Epithelial cell of proximal tubule (primary cell): ENCODE results near the gene CELSR1. TPM values are rescaled to one million over a fixed set of nuclear protein-coding genes. Genes with fewer than 3 reads are reported as not detected.

Experiments used
- DNase-seq: peaks from one replicate; pipeline ENCODE4 v3.0.0-alpha.2; 2011; ENCODE audit warnings: low read depth
- H3K4me3 ChIP-seq: 2 replicates; pipeline ENCODE4 v1.5.1; 2011; ENCODE audit warnings: low read depth, mild to moderate bottlenecking, low read length
- CTCF ChIP-seq: conservative IDR thresholded peaks from 2 replicates; pipeline ENCODE4 v1.5.1; 2012; ENCODE audit warnings: low read depth, mild to moderate bottlenecking, low read length
- total RNA-seq: library from RNA; depleted of rRNA; stranded (reverse); fragments of >200 nt; gene quantifications from 2 replicates; pipeline ENCODE4 v1.2.3, GENCODE V29; 2015

CELSR1 gene
- total RNA-seq, 1 donor from 2014 or later, result 85.0 TPM

- no peak for DNase-seq
- no peak for TF ChIP-seq CTCF
- H3K4me3 ChIP-seq, result no peak overlapping the region
These were observed 172.9 kb downstream of the CELSR1 start for GRCh38 chr22:46364341-46365165.

- no peak overlapping the region for H3K4me3 ChIP-seq
- no peak for TF ChIP-seq CTCF
- DNase-seq, result no peak
These were observed 173.7 kb downstream of the CELSR1 start for GRCh38 chr22:46363611-46364321.

- DNase-seq, result no peak
- no peak overlapping the region for H3K4me3 ChIP-seq
- no peak for TF ChIP-seq CTCF
These were observed 174.4 kb downstream of the CELSR1 start for GRCh38 chr22:46362934-46363515.

- H3K4me3 ChIP-seq, result no peak overlapping the region
- DNase-seq, result no peak
- no peak for TF ChIP-seq CTCF
These were observed 175.1 kb downstream of the CELSR1 start for GRCh38 chr22:46362203-46362933.

- DNase-seq, result no peak
- no peak overlapping the region for H3K4me3 ChIP-seq
- TF ChIP-seq CTCF, result no peak
These were observed 175.6 kb downstream of the CELSR1 start for GRCh38 chr22:46361826-46362202.

GRCh38 chr22:46360891-46361290 is 176.5 kb downstream of the CELSR1 start:
- no peak for TF ChIP-seq CTCF

More at GRCh38 chr22:46360891-46361290, 176.5 kb downstream of the CELSR1 start:
- DNase-seq, result no peak
- no peak overlapping the region for H3K4me3 ChIP-seq
